Panc1 (cell line): ENCODE data around the gene ZBTB37. TPM values are rescaled to one million over a fixed set of nuclear protein-coding genes. Genes with fewer than 3 reads are reported as not detected.

Source experiments
- ATAC-seq: fragments of 200-7000 bp; cut with Tn5 transposase; 2 replicates; pipeline ENCODE4 v1.9.1; 2020; ENCODE audit warnings: mild to moderate bottlenecking, moderate library complexity
- BruUV-seq: library from RNA; stranded (reverse); fragments of 400-500 nt; replicated peaks from 2 replicates; lab custom pipeline; 2021; lab: Mats Ljungman, UMichigan
- CTCF ChIA-PET: fragments of 300-600 bp; sonication (Branson Sonifier 250); formaldehyde crosslinking; loops from one replicate; lab custom pipeline; 2022; ENCODE audit warnings: antibody characterized with exemption; lab: Charles Lee
- POLR2A ChIA-PET: fragments of 300-600 bp; sonication (Branson Sonifier 250); formaldehyde crosslinking; loops from one replicate; lab custom pipeline; 2022; ENCODE audit warnings: antibody characterized with exemption; lab: Charles Lee
- DNase-seq: peaks from one replicate; pipeline ENCODE4 v3.0.0-alpha.2; 2010; ENCODE audit warnings: low read depth, low spot score
- H3K27ac ChIP-seq: 2 replicates; pipeline ENCODE4 v1.5.1; 2011; ENCODE audit warnings: mild to moderate bottlenecking, low read length, inconsistent platforms
- H3K27me3 ChIP-seq: fragments of 200-500 bp; sonication (Bioruptor generic); 2 replicates; pipeline ENCODE4 v1.6.0; 2014; ENCODE audit warnings: low read length, inconsistent platforms; ENCODE audit not compliant: control insufficient read depth, insufficient read depth
- H3K36me3 ChIP-seq: fragments of 200-500 bp; sonication (Bioruptor generic); 2 replicates; pipeline ENCODE4 v1.5.1; 2014; ENCODE audit warnings: inconsistent platforms, mild to moderate bottlenecking, low read length, moderate library complexity; ENCODE audit not compliant: control insufficient read depth, insufficient read depth
- H3K4me1 ChIP-seq: 2 replicates; pipeline ENCODE4 v1.5.1; 2011; ENCODE audit warnings: inconsistent platforms, mild to moderate bottlenecking, low read length, moderate library complexity; ENCODE audit not compliant: control insufficient read depth, insufficient read depth
- H3K4me3 ChIP-seq, 2 experiments: 2 replicates each; pipeline ENCODE4 v1.5.1; 2011 to 2012; ENCODE audit warnings: low read depth in 2 of 2, low read length in 2 of 2, mild to moderate bottlenecking in 2 of 2, inconsistent platforms in 1 of 2, moderate library complexity in 1 of 2
- H3K9me3 ChIP-seq: fragments of 200-500 bp; sonication (Bioruptor generic); 2 replicates; pipeline ENCODE4 v1.5.1; 2014; ENCODE audit warnings: low read depth, mild to moderate bottlenecking, inconsistent platforms, low read length, moderate library complexity; ENCODE audit not compliant: control insufficient read depth, insufficient read depth
- CTCF ChIP-seq: fragments of 450-650 bp; IDR thresholded peaks from 2 replicates; pipeline ENCODE4 v1.5.1; 2017; ENCODE audit warnings: mild to moderate bottlenecking
- POLR2AphosphoS5 ChIP-seq: IDR thresholded peaks from 2 replicates; pipeline ENCODE4 v1.6.1; 2012; ENCODE audit warnings: mild to moderate bottlenecking, low read depth, low read length, moderate library complexity
- REST ChIP-seq, 2 experiments: IDR thresholded peaks; 2 replicates each; pipeline ENCODE4 v1.6.1; 2011 to 2012; ENCODE audit warnings: low read depth in 2 of 2, control low read depth in 1 of 2, low read length in 1 of 2, mild to moderate bottlenecking in 1 of 2, moderate library complexity in 1 of 2; ENCODE audit not compliant: insufficient read depth in 1 of 2
- SIN3A ChIP-seq: IDR thresholded peaks from 2 replicates; pipeline ENCODE4 v1.6.1; 2012; ENCODE audit warnings: low read depth, mild to moderate bottlenecking, low read length, moderate library complexity, borderline replicate concordance; ENCODE audit not compliant: insufficient read depth
- TCF7L2 ChIP-seq: IDR thresholded peaks from 2 replicates; pipeline ENCODE4 v1.6.1; 2011; ENCODE audit warnings: mild to moderate bottlenecking, low read depth, low read length, inconsistent platforms
- in situ Hi-C: cut with HindIII; loops from 2 replicates; pipeline ENCODE4 v1.10.0; 2016; ENCODE audit warnings: low sequenced_read_pairs, low pct_unique_long_range_greater_than_20kb
- intact Hi-C: fragments of 100-400 bp; cut with micrococcal nuclease; formaldehyde crosslinking; loops from one replicate; pipeline ENCODE4 v1.10.0; 2022; ENCODE audit not compliant: unreplicated experiment
- total RNA-seq: library from RNA; stranded (reverse); gene quantifications from one replicate; pipeline ENCODE4 v1.2.1, GENCODE V29; 2021; ENCODE audit not compliant: unreplicated experiment

The ZBTB37 gene
- total RNA-seq, 1 experiment from 2014 or later, result 11.6 TPM

GRCh38 chr1:173869021-173869359, 810 bp downstream of the ZBTB37 start:
- TSS peak; percentile 77 for BruUV-seq
- TF ChIP-seq CTCF, result no peak
- Histone ChIP-seq H3K36me3 (peaks cover 35% of the 10 kb centered on the region), H3K4me3 (peak overlapping the region; percentile 79 to 95), H3K27ac (peak overlapping the region; percentile 97), H3K27me3 (no peaks in the 10 kb centered on the region), H3K9me3 (no peaks in the 10 kb centered on the region), H3K4me1 (peaks cover 26% of the 10 kb centered on the region)
- no peak for ATAC-seq
- ChIA-PET POLR2A (interaction anchor here (1.2 kb wide), 1 partner anchor 9 kb away, joined by 4 read pairs; no protein-coding TSS in a partner anchor), CTCF (interaction anchor here (1.2 kb wide), 1 partner anchor 106 kb away, joined by 4 read pairs; no protein-coding TSS in a partner anchor)
- DNase-seq, result no peak
- intact Hi-C loops (no loop called here), in situ Hi-C loops (no loop called here)

GRCh38 chr1:173870252-173871075, 2.3 kb downstream of the ZBTB37 start:
- CTCF ChIA-PET, result no interaction called here
- in situ Hi-C loops, result no loop called here
- DNase-seq (no peak), ATAC-seq (no peak)
- TF ChIP-seq REST (IDR thresholded peaks at IDR 0.05; ENCODE audit: insufficient read depth in 1 of 2, low read depth in 2 of 2, low read length in 1 of 2) (no peak), TCF7L2 (no peak), POLR2AphosphoS5 (no peak), SIN3A (no peak), CTCF (no peak)
- POLR2A ChIA-PET, result no interaction called here
- no peak overlapping the region for H3K27ac ChIP-seq
- intact Hi-C loops, result no loop called here
- BruUV-seq, result no TSS peak
- peaks cover 22% of the 10 kb centered on the region for H3K36me3 ChIP-seq
- no peak overlapping the region for H3K4me3 ChIP-seq
- H3K4me1 ChIP-seq, result peaks cover 16% of the 10 kb centered on the region
- H3K27me3 ChIP-seq, result no peaks in the 10 kb centered on the region
- H3K9me3 ChIP-seq, result no peaks in the 10 kb centered on the region
